HG02763 (cell line): ENCODE data around the gene RBM43.
A peak's percentile ranks its signal among the peaks of the same experiment; 100 is the strongest.
"Not testable (repeated sequence)": the region's sequence is repeated elsewhere in the genome, so short reads cannot be mapped to it uniquely, and the experiment has no call there.

Source experiments
- ATAC-seq: cut with Tn5 transposase; IDR thresholded peaks from one replicate; pipeline ENCODE4 v1.9.1; 2021; ENCODE audit warnings: mild to moderate bottlenecking, moderate library complexity; ENCODE audit not compliant: unreplicated experiment

RBM43 gene

DNA sequence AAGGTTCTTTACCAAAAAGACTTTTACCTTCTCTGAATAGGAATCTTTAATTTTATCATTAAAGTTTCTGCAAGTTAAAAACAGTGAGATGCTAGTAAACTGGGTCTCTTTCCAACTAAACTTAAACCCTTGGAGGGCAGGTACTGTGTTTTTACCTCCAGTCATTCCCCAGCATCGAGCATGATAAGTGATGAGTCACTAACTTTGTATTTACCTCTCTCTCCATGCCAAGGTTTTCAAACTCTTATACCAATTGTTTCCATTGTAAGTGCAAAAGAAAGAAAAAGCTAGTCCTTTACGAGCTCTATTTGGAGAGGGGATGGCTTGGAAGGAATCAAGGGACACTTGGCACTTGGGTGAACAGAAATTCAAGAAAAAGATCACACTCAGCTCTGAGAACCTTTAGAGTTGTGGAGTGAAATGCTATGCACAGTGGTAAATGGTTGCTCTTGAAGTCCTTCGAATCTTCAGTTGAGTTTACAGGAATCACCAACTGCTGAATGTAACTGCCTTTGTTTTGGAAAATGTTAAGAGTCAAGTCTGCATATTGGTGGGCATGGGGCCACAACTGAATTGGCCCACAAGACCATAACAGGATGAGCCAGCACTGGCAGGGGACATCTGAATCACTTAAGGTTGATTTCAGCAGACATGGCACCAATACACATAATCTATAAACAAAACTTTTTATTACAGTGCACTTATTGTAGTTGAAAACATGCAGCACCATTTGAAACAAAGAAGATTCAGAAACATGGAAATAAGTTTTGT is 8.3 kb upstream of the RBM43 start:
- no peak for ATAC-seq

DNA sequence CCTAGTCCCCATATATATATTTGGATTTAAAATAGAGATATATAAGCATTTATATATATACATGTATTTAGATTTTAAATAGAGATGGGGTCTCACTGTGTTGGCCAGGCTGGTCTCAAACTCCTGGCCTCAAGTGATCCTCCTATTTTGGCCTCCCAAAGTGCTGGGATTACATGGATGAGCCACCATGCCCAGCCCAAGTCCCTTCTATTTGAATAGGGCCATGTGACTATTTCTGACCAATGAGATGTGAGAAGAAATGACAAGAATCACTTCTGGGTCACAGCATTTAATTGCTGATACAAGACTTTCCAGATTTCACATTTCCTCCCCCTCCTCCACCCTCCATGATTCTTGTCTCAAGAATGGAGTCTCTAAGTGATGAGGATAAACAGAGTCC is 6.4 kb upstream of the RBM43 start:
- no peak for ATAC-seq

DNA sequence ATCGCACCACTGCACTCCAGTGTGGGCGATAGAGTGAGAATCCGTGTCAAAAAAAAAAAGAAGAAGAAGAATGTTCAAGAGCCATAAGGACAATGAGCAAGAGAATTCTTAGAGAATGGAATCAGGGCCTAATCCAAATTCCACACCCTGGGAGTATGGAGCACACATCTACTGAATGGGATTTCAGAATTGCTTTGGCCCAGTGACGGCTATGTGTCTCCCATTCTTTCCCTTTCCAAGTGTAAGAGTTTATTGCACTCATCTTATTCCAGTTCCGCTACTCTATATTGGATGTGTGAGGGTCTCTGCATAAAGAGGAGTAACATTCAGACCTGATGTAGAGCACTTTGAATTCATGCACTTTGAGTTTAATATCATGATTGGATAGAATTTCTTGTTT is 5.9 kb upstream of the RBM43 start:
- no peak for ATAC-seq

DNA sequence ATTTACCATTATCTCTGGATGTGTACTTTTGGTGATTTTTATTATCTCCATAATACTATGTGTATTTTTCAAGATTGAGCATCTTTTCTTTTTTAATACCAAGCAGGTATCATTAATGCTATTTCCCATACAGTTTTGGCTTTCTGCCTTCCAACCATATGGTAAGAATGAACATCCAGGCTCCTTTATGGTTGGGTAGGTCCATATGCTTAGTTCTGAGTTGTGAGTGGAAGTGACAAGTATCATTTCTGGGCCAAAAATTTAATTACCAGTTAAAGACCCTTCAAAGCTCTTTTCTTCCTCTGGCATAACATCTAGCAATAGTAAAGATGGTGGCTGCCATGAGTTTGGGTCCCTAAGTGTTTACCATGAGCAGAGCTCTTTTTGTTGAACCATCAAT is 4.3 kb upstream of the RBM43 start:
- no peak for ATAC-seq

DNA sequence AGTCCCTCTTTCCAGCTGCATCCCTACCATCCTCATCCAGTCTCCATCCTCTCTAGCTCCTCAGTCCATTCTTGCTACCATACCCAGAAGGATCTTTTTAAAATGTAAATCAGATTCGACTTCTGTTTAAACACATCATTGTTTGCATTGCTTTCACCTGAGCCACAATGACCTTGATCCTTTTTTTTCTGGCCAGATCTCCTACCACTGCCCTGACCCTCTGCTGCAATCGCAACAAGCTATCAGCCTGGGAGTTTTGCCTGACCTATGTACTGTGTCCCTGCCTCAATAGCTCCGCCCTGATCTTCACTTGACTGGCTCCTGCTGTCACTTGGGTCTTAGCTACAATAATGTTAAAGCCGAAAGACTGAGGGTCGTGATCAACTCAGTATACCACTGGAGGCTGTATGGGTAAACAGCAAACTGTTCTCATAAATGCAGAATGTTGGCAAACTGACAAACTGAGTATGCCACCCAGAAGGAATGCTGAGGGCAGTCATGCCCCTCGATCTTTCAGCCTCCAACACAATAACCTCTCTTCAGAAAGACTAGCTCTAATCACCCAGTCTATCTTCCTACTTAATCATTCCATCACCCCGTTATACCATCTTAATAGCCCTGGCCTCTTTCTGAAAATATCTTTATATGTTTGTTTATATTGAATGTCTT is 2.6 kb upstream of the RBM43 start:
- ATAC-seq = no peak

DNA sequence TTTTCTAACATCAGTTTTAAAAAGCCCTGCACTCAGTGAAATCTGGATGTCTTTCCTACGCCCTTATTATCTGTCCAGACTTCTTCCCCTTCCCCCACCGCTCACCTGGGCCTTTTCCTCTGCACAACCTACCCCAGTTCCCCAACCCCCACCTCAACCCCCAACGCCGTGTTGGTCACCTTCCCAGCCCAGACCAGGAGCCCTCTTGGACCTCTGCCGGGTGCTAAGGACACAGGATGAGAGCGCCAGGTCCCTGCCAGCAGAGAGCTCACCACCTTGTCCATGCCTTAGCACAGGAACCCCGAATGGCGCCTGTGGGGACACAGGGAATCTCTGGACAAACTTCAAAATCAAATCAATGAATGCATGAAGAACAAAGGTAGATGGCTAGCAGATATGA is 966 bp upstream of the RBM43 start:
- no peak for ATAC-seq

DNA sequence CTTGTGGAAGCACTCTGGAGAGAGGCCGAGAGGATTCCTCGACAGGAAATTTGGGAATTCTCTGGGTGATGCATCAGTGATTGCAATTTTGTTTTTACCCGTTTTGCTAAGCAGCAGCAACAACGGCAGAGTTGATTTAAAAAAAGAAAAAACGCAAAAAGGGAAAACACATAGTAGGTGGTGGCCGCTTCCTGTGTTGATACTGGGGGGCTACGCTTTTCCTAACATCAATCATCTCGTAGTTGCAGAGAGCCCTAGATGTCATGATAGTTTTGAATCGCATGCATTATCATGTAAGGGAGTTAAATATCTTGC is 271 bp upstream of the RBM43 start:
- no peak for ATAC-seq

DNA sequence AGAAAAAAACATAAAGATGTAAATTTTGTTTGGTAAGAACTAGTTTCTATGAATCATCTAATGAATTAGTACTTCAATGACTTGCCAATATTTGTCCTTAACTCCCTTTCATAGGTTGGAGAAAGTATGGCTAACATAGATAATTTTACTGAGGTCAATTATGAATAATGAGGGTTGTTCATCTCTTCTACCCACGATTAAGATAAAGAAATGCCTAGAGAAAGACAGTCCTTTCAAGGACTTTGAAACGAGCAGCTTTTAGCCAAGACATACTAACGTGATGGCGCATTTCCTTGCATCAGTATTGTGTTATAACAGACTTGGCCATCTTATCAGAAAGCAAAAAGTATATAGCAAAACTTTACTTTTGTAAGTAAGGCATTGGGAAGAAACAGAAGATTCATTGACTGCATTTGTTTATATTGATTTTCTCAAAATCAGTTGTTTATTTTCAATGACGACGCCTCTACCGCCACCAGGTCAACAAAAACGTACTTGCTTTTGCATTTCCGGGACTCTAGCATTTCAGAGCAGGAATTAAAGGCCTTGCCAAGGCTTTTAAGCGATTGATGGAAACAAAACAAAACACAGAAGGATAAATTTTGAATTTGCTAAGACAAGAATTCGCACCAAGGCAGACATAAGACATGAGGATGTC is 961 bp downstream of the RBM43 start:
- ATAC-seq = peak; percentile 10

DNA sequence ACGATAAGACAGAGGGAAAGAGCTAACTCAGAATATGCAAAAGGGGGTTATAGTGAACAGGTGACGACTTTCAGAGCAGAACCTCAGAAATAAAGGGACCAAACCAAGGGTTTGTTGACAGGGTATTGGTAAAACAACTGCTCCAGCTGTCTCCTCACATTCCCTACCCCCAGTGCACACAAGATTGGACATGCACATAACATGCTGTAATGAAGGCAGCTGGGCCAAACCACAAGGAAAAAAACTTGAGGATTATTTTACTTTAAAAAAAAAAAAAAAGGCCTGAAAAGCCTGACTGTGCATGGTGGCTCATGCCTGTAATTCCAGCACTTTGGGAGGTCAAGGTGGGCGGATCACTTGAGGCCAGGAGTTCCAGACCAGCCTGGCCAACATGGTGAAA is 3.5 kb downstream of the RBM43 start:
- ATAC-seq = no peak

DNA sequence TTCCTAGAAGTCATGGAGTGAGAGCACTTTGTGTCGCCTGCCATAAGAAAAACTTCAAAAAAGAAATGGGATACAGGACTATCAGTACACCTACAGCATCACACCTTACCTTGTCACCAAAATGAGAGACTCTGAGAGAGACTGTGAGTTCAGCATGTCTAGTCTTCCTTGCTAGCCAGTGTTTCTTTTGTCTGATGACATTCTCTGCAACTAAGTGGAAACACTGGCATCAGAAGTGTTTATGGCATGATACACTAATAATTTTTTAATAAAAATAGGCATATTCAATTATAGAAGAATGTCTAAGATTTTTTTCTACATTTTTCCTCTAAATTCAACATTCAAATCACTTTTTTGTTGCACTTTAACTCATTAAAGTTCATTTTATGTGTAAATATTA is 9.0 kb downstream of the RBM43 start:
- no peak for ATAC-seq

DNA sequence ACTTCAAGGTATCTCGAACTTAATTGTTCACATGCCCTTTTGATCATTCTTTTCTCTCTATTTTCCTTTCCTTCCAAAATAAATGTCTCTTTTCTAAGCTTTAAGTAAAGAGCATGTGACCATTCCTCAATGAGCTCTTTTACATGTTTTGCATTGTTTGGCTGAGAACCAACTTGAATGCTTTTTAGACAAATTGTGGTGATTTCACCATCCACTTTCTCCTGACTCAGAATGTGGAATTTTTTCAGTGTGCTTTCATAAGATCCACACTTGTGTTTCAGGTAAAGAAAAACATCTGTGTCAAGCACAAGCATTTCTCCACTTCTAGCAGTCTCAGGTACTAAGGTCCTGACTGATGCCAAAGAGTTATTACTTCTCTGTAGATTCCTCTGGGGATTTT is 10.7 kb downstream of the RBM43 start:
- ATAC-seq = no peak

DNA sequence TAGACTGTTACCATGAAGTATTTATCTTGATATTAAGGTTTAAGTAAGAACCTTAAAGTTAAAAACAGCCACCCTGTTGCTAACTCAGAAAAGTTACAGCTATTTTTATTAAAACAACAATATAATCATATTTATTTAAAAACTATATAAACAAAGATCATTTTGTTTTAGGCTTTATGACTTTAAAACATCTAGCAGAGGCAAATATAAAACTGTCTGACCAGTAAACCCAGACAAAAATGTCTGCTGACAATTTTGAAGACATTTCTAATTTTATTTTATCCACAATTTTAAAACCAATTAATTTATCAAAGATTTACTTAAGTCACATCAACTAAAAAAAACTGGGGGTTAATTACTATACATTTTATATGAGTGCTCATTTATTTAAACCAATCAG is 14.2 kb downstream of the RBM43 start:
- ATAC-seq = no peak

DNA sequence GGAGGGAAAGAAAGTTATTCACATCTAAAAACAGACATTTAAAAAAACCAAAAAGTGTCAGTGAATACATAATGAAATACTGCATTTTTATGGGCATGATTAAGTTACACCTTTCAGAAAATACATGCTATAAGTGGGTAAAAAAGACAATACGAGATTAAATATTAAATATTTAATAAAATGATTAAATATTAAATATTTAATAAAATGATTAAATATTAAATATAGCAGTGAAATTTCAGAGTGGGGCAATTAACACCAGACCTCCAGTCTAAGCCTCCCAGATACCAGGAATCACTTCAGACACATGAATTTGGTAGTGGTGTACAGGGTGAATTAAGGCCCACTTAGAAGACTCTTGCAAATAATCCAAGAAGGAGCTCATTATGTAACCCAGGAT is 15.5 kb downstream of the RBM43 start:
- ATAC-seq = no peak

DNA sequence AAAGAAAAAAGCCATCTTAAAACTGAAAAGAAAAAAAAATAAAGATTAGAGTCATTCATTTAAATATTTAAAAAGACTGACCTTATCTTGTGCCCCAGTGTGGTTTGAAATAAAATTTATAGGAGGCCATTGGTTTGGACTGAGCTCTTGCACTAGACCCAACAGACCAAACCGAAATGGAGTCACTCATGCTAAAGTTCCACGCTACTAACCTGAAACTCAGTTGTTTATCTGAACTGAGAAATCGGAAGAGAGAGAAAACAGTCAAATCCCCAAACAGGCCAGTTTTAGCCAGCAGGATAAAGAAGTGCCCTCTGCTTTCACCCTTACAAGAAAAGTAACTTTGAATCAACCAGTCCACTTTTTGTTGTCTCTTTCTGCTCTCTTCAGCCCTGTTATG is 18.2 kb downstream of the RBM43 start:
- no peak for ATAC-seq

DNA sequence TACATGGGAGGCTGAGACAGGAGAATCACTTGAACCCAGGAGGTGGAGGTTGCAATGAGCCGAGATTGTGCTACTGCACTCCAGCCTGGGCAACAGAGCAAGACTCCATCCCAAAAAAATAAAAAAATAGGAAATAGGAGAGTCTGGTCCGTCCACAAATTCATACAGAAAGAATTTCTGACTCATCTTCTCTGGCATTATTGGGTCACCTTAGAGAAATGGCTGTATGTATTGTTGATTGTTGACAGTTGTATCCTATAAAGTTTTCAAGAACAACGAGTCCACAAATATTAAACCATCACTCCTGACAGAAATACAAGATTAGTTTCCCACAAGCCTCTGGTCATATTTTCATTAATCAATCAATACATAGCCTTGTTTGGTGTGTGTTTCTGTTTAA is 20.4 kb downstream of the RBM43 start:
- ATAC-seq = no peak

DNA sequence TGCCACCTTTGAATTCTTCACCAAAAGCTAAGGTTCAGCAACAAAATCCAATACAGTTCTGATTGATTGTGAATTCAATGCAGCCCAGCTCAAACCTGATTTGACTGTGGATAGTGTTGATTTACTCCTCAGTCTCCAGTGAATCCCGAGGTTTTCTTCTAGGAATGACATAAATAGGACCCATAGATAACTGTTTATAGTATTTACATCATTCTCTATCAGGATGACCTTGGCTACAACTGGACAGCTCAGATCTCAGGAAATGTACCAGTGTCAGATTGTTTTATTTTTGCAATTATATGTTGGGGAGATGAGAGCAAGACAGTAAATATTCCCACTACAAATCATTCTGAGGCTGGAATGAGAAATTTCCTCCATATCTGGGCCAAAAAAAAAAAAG is 21.2 kb downstream of the RBM43 start:
- no peak for ATAC-seq

DNA sequence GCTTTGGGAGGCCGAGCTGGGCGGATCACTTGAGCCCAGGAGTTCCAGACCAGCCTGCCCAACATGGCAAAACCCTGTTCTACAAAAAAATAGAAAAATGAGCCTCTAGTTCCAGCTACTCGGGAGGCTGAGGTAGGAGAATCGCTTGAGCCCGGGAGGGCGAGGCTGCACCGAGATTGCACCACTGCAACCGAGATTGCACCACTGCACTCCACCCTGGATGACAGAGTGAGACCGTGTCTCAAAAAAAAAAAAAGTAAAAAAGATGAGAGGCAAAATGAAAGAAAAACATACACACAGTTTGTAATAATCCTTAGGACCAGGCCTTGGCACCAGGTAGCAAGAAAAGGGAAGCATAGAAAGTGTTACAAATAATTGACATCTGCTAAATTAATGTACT is 22.0 kb downstream of the RBM43 start:
- no peak for ATAC-seq

DNA sequence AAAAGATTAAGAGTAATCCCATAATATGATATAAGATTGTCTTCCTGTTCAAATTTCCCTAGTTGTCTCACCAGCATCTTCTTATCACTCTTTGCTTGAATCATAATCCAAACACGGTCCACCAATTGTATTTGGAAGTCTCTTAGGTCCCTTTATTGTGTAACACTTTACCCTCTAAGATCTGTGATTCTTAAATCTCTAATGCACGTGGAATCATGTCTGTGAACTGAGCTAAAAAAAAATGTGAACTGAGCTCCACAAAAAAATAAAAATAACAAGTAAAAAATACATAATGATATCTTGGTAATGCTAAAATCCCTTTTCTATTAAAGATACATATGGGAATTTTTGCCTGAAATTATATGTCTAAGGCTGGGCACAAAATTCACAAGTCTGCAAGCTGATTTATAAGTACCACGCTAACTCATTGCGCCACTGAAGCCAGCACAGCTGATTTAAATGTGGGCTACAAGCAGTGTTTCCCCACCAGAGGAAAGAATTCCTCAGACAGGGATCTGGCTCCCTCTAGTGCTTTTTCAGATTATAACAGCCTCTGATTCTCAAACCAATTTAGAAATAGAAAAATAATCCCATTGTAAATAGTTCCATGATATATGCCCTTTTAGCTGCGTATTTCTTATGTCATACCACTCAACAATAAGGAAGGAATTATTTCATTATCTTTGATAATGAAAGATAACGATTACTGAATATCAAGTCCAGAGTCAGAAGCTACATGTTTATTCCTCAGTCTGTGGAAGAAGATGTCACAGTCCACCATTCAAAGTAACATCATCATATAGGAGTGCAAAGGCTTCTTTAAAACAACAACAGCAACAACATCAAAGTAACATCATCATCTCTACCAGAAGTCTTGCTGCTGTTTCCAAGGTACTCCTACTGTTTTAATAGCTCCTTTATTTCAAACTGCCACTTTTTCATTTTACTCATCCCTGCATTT is 22.9 kb downstream of the RBM43 start:
- peak; percentile 85 for ATAC-seq

DNA sequence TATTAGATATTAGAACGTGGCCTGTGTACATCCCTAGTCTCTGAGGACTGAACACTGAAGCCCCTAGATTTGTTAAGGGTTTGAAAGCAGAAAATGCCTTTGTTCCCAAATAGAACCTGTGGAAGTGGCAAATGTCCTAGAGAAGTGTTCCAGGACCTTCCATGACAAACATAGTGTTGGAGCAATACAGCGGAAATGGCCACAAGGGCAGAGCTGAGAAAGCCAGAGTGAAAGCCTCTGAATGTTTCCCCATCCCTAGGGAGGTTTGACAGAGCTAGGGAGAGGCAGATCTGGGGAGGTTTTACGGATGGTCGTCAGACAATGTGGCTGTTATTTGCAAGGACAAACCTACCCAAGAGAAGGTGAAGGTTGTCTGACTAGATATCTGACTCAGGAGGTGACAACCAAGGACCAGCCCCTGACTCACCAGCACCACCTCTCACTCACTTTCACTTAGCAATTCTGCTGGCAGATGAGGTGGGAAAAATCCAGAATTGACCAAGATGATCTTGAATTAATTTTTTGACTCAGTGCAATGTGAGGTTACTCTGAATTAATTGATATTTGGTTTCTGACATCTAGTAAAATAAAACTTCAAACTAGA is 24.1 kb downstream of the RBM43 start:
- no peak for ATAC-seq

DNA sequence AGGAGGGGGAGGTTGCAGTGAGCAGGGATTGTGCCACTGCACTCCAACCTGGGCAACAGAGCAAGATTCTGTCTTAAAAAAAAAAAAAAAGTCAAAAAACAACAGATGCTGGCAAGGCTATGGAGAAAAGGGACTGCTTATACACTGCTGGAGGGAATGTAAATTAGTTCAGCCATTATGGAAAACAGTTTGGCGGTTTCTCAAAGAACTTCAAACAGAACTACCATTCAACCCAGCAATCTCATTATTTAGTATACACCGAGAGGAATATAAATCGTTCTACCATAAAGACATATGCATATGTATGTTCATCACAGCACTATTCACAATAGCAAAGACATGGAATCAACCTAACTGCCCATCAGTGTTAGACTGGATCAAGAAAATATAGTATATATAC is 27.9 kb downstream of the RBM43 start:
- ATAC-seq = not testable (repeated sequence)

DNA sequence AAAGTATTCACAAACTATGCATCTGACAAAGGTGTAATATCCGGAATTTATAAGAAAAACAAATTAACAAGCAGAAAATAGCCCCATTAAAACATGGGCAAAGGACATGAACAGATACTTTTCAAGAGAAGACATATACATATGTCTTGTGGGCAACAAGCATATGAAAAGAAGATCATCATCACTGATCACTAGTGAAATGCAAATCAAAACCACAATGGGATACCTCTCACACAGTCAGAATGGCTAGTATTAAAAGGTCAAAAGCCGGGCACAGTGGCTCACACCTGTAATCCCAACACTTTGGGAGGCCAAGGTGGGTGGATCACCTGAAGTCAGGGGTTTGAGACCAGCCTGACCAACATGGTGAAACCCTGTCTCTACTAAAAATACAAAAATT is 28.4 kb downstream of the RBM43 start:
- ATAC-seq = not testable (repeated sequence)
